Fibroblast of skin of back (primary cell): Measurements from ENCODE around the gene MALT1.
"Not testable (repeated sequence)": the region's sequence is repeated elsewhere in the genome, so short reads cannot be mapped to it uniquely, and the experiment has no call there.

Experiments
- DNase-seq: peaks from one replicate; pipeline ENCODE4 v3.0.0-alpha.2; 2013

The MALT1 gene

DNA sequence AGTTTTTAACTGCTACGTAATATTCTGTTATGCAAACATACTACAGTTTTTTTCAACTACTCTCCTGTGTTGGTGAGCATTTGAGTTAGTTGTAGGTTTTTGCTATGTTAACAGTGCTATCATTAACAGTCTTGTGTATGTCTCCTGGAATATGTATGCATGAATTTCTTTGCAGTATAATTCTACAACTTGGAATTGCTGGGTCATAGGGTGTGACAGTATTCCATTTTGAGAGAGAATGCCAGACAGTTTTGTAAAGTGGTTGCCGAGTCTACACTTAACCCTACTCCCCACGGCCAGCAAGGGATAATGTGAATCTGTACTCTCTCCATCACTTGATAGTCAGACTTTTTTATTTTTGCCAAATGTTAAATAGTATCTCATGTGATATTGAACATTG lies 67.1 kb downstream of the MALT1 start:
- DNase-seq: no peak

GRCh38 chr18:58745914-58746313 lies 74.6 kb downstream of the MALT1 start:
- DNase-seq: no peak

- DNase-seq: no peak
Observed at GRCh38 chr18:58748899-58749595, 77.8 kb downstream of the MALT1 start.

GRCh38 chr18:58753976-58754375 lies 82.7 kb downstream of the MALT1 start:
- DNase-seq: no peak

DNA sequence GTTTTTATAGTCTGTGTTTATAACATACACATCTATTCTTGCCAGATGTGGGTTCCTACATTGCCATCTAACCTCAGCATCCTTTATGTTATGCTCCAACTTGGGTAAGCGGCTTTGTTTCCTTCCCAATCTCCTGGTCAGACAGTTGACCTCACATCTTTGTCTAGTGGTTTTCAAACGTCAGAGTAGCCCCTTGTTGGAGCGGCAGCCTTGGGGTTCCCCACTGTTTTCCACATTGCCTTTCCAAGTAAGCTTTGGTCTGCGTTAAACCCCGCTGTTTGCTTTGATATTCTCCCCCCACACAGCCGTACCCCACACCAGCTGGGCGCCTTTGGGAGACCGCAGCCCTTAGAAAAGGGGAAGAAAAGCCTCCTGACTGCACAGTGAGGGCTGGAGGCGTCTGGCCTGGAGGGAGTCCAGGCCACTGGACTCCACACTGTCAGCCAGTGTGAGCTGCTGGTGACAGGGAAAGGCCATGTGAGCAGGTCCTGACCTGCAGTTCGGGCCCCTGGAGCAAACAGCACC lies 83.3 kb downstream of the MALT1 start:
- DNase-seq: no peak

DNA sequence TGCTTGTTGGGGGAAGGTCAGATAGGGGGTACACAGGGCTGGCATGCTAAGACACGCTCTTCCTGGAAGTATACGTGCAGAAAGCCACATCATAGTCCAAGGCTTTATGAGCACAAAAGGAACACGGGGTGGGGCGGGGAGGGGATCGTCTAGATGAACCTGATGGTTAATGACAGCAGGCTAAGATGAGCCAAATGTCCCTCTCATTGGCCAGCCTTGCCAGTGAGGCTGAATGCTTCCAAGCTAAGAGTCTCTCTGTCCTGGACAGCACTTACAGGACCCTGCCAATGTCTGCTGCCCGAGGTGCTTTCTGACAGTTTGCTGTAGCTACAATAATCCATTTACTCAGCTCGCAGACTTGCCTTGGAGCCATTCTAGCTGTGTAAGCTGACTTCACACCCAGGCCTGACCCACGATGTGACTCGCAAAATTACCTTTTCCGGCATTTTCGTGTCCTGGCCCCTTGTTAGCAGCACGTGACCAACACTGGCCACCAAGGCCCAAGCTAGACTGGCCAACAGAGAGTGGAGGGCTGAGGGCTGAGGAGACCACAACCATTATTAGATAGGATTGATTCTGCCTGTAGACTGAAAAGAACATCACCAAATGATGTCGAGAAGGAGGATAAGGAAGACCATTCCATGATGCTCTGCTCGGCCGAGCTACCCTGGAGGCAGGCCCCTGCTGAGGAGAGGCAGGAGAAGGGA lies 84.2 kb downstream of the MALT1 start:
- no peak for DNase-seq

GRCh38 chr18:58756148-58756547 lies 84.9 kb downstream of the MALT1 start:
- DNase-seq: no peak

- no peak for DNase-seq
Observed at GRCh38 chr18:58756596-58757240, 85.5 kb downstream of the MALT1 start.

DNA sequence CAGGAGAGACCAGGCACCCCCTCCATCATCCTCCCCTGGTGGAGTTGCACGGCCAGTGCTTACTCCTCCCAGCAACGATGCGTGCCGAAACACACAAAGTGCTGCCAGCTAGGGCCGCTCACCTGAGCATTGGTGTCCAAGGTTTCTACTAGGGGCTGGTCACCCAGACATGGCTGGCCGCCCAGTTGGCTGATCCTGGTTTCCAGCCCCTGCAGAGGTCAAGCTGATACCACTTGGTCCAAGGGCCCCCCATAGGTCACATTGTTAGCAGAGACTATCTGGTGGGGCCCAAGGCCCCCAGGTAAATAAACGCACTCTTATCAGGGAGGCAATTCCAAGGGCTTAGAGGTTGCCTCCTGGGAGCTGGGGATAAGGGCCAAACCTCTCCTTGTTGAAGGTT lies 86.1 kb downstream of the MALT1 start:
- not testable (repeated sequence) for DNase-seq

DNA sequence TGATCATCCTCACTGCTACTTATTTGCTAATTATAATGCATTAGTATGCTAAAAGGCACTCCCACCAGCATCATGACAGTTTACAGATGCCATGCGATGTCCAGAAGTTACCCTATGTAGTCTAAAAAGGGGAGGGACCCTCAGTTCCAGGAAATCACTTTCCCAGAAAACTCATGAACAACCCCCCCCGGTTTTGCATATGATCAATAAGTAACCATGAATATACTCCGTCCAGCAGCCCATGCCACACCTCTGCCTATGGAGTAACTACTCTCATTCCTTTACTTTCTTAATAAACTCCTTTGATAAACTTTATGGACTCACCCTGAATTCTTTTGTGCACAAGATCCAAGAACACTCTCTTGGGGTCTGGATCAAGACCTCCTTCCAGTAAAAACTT lies 86.8 kb downstream of the MALT1 start:
- no peak for DNase-seq

DNA sequence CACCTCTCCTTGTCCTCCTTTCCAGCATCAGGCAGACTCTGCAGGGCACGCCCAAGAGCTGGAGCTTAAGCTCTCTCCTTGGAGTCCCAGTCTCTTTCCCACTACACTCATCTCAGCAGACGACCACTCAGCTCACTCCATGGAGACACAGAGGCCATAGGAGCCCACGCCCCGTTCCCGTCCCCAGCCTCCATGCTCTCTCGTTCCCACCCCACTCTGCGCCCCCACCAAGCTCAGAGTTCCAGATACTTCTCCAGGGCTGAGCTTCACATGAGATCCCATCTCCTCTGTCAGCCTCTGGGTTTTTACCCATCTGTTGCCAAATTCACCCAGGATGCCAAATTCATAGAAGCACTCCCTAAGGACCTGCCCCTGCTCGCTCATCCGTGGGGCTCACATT lies 87.3 kb downstream of the MALT1 start:
- DNase-seq: no peak

DNA sequence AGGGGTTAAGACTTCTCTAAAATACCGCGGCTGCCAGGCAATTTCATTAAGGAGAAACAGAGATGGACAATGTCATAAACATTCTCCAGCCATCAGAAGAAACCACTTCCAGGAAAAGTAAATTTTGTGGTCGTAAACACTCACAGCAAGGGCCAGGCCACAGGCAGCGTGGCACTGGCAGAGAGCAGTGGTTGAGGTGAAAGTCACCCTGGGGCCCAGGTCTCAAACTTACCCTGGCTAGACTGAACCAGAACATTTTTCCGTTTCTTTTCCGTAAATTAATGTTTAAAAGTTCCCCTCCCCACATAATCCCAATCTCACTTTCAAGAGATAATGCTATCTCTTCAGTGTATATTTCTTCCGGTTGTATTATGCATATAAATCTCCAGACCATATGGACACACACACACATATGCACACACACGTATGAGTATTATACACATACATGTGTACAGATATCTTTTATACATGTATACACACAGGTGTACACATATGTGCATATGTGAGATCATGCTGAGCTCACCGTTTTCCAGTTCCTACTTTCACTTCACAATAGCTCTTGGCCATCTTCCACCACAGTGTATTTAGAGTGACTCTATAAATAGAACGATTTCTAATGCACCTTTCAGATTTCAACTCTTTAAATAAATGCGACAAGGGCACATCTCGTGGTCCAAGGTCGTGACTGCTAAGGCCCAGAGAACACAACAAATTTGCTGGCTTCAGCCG lies 90.1 kb downstream of the MALT1 start:
- DNase-seq: no peak

GRCh38 chr18:58761970-58762780 lies 90.9 kb downstream of the MALT1 start:
- no peak for DNase-seq

DNA sequence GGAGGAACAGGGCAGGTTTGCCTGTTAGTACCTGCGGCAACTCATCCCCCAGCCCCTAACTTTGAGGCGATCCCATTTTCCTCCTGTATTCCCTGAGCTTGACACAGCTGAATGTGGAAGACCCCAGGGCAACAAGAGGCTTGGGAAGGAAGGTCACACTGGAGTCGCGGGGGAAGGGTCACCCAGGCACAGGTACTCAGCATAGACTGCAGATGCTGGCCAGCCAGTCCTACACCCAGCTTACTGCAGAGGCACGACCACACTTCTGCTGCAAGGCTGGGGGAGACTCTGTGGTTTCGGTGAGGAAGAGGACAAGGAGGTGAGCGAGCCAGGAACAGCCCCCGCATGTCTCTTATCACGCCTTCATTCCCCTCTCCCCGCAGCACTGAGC lies 91.5 kb downstream of the MALT1 start:
- DNase-seq: no peak

GRCh38 chr18:58766164-58766563 lies 94.9 kb downstream of the MALT1 start:
- no peak for DNase-seq

- no peak for DNase-seq
Observed at GRCh38 chr18:58766946-58767345, 95.7 kb downstream of the MALT1 start.

GRCh38 chr18:58768293-58768974 lies 97.2 kb downstream of the MALT1 start:
- DNase-seq: peak; percentile 53

GRCh38 chr18:58769321-58769720 lies 98.1 kb downstream of the MALT1 start:
- no peak for DNase-seq

DNA sequence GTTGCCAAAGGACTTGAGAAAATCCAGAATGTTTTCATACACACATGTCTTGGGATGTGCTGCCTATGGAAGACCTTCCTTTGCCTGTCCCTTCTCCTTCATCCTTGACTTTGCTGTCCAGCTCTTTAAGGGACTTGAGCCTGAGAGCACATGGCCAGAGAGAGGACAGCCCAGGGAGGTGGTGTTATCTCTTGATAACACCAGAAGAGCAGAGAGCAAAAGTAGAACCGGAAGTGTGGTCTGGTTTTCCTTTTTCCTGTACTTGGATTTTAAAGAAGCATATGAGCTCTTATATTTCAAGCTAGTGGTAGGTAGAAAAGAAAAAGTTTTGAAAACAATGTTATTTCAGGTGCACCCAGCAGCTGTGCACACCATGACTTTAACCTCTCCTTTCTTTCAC lies 99.3 kb downstream of the MALT1 start:
- DNase-seq: no peak

GRCh38 chr18:58772161-58772560 lies 100.9 kb downstream of the MALT1 start:
- no peak for DNase-seq

DNA sequence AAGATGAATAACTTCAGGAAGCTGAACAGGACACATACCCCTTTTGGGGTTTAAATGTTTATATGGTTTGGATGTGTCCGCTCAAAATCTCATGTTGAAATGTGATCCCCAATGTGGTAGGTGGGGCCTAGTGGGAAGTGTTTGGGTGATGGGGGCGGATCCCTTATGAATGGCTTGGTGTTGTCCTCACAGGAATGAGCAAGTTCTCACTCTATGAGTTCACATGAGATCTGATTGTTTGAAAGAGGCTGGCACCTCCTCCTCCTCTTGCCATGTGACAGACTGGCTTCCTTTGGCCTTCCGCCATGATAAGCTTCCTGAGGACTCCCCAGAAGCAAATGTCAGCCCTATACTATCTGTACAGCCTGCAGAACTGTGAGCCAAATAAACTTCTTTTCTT lies 104.8 kb downstream of the MALT1 start:
- DNase-seq: peak; percentile 49
